K562 (cell line): ENCODE data around the gene GRIK1. TPM values are rescaled to one million over a fixed set of nuclear protein-coding genes. Genes with fewer than 3 reads are reported as not detected.

ENCODE experiments used
- CC2D1A ChIP-seq: fragments of 450-650 bp; IDR thresholded peaks from 2 replicates; pipeline ENCODE4 v1.6.1; 2017; ENCODE audit warnings: mild to moderate bottlenecking
- DMBX1 ChIP-seq: fragments of 250-450 bp; sonication (Bioruptor Pico); IDR thresholded peaks from 2 replicates; pipeline ENCODE4 v1.8.0; 2022; ENCODE audit warnings: inconsistent platforms, mild to moderate bottlenecking, moderate library complexity, borderline replicate concordance
- JUN ChIP-seq, 2 experiments: sonication (generic) in 1 of 2; formaldehyde crosslinking in 1 of 2; IDR thresholded peaks; 2 replicates each; pipeline versions ENCODE4 v1.6.1 to v1.8.0; 2012 to 2022; ENCODE audit warnings: borderline replicate concordance in 2 of 2, mild to moderate bottlenecking in 2 of 2, improper control_type of control experiment in 1 of 2, low read depth in 1 of 2, low read length in 1 of 2, missing genetic modification reagents in 1 of 2
- KDM1A ChIP-seq, 2 experiments: fragments of 450-650 bp; IDR thresholded peaks; 2 replicates each; pipeline ENCODE4 v1.6.1; 2016; ENCODE audit warnings: mild to moderate bottlenecking in 2 of 2
- RBFOX2 ChIP-seq: fragments of 200-400 bp; formaldehyde crosslinking; IDR thresholded peaks from 2 replicates; pipeline ENCODE4 v1.6.1; 2017; ENCODE audit warnings: low read depth, mild to moderate bottlenecking, low read length, moderate library complexity
- RFX7 ChIP-seq: fragments of 250-450 bp; sonication (Bioruptor Pico); IDR thresholded peaks from 2 replicates; pipeline ENCODE4 v1.5.1; 2021; ENCODE audit warnings: mild to moderate bottlenecking
- TRIM24 ChIP-seq, 2 experiments: fragments of 450-650 bp; IDR thresholded peaks; 2 replicates each; pipeline ENCODE4 v1.6.1; 2016
- TSC22D4 ChIP-seq: fragments of 450-650 bp; IDR thresholded peaks from 2 replicates; pipeline ENCODE4 v1.6.1; 2016; ENCODE audit warnings: missing genetic modification characterization, missing biosample characterization, control low read depth
- ZNF583 ChIP-seq: fragments of 250-450 bp; sonication (Bioruptor Pico); IDR thresholded peaks from 2 replicates; pipeline ENCODE4 v1.4.0; 2020
- polyA plus RNA-seq, 8 experiments: library from polyadenylated mRNA; depleted of rRNA in 4 of 8; stranded (reverse) in 5 of 8; unstranded in 3 of 8; fragments of >200 nt; fragmentation: Nextera tagmentation in 2 of 8; fragmentation: Illumina TruSeq in 1 of 8; extraction: Ambion mirVana in 2 of 8; extraction: Trizol in 1 of 8; gene quantifications; 2 replicates each; pipeline versions ENCODE4 v1.2.1 to v1.2.3, GENCODE V29; 2011 to 2014; ENCODE audit warnings: inconsistent platforms in 1 of 8, missing spikeins in 1 of 8
- total RNA-seq, 7 experiments: library from RNA; depleted of rRNA in 6 of 7; stranded (reverse); fragments of >200 nt in 6 of 7; fragmentation: Illumina TruSeq in 2 of 7; extraction: Trizol in 2 of 7; gene quantifications; 2 replicates each; pipeline versions ENCODE4 v1.2.1 to v1.2.3, GENCODE V29; 2011 to 2021; ENCODE audit warnings: low replicate concordance in 1 of 7
- TF ChIP-seq, protein P1 (sequence below): fragments of 250-450 bp; sonication (Bioruptor Pico); IDR thresholded peaks from 2 replicates; pipeline ENCODE4 v1.9.0; 2021; ENCODE audit warnings: mild to moderate bottlenecking
- TF ChIP-seq, protein P2 (sequence below): fragments of 450-650 bp; IDR thresholded peaks from 2 replicates; pipeline ENCODE4 v1.6.1; 2017; ENCODE audit warnings: antibody characterized with exemption, mild to moderate bottlenecking
- TF ChIP-seq, protein P3 (sequence below): fragments of 200-800 bp; sonication (Bioruptor generic); IDR thresholded peaks from 2 replicates; pipeline ENCODE4 v1.6.1; 2017; ENCODE audit warnings: missing genetic modification characterization, missing compliant biosample characterization
- TF ChIP-seq, protein P4 (sequence below): fragments of 450-650 bp; IDR thresholded peaks from 2 replicates; pipeline ENCODE4 v1.6.1; 2016; ENCODE audit warnings: mild to moderate bottlenecking
- TF ChIP-seq, protein P5 (sequence below): fragments of 250-450 bp; sonication (Bioruptor Pico); IDR thresholded peaks from 2 replicates; pipeline ENCODE4 v1.5.0; 2020; ENCODE audit warnings: mild to moderate bottlenecking
- TF ChIP-seq, protein P6 (sequence below), 2 experiments: fragments of 450-650 bp in 1 of 2; sonication (generic) in 1 of 2; formaldehyde crosslinking in 1 of 2; IDR thresholded peaks in 1 of 2; conservative IDR thresholded peaks in 1 of 2; 2 replicates each; pipeline versions ENCODE4 v1.6.1 to v1.8.1; 2016 to 2023; ENCODE audit warnings: mild to moderate bottlenecking in 2 of 2, moderate library complexity in 2 of 2, inconsistent platforms in 1 of 2, missing genetic modification reagents in 1 of 2

GRIK1 gene
- total and polyA plus RNA-seq, 9 of the 15 experiments (the other 6 are each of a cell fraction or from before 2014, with no cell fraction given) = 0.17 to 2.8 (median 0.53) TPM

DNA sequence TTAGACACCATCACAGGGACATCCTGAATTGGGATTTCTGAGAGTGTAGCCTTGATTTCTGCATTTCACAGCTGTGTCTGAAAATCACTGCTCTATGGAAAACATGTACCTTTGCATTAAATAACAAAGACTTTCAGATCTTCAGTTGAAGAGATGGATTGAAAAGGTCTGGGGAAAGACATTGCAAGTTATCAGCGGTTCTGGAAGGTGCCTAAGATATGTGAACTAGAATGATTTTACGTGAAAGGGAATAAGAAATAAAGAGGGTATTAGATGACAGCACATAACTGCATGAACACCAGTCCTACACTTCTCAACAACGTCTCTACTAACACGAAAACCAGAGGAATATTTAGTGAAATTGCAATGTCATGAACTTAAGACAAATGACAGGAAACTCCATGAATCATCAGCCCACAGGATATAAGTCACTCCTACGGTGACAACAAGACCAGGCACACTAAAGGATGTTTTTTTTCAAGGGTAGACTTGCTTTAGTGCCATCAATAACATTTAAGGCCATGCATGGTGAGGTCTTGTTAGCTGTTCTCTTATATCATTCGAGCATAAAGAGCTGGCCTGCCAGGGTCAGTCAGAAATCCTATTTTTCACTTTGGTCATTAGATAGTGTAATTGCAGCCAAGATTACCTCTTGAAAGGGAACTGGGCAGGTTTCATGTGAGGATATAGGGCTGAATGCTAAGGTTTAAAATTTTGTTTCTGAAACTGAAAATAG is 283.1 kb downstream of the GRIK1 start (continued):
- TF ChIP-seq, protein P1, sequence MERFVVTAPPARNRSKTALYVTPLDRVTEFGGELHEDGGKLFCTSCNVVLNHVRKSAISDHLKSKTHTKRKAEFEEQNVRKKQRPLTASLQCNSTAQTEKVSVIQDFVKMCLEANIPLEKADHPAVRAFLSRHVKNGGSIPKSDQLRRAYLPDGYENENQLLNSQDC (CRISPR knock-in tag) = no peak
- TF ChIP-seq JUN (IDR thresholded peaks at IDR 0.05; ENCODE audit: borderline replicate concordance, low read depth, low read length) (peak; percentile 96), JUN (CRISPR knock-in tag; IDR thresholded peaks at IDR 0.05; ENCODE audit: borderline replicate concordance) (no peak), DMBX1 (CRISPR knock-in tag) (peak; percentile 85), RBFOX2 (peak; percentile 71), TSC22D4 (tag) (no peak), CC2D1A (peak; percentile 47; the same call in 1 of the 2 replicates), RFX7 (0 out of 2 replicates have a peak, but pooled peaks have one; percentile 50), ZNF583 (CRISPR knock-in tag) (0 out of 2 replicates have a peak, but pooled peaks have one; percentile 56), KDM1A (IDR thresholded peaks at IDR 0.05) (peak; percentile 71 to 76), TRIM24 (IDR thresholded peaks at IDR 0.05) (peak; percentile 93 to 96)
- TF ChIP-seq, protein P2, sequence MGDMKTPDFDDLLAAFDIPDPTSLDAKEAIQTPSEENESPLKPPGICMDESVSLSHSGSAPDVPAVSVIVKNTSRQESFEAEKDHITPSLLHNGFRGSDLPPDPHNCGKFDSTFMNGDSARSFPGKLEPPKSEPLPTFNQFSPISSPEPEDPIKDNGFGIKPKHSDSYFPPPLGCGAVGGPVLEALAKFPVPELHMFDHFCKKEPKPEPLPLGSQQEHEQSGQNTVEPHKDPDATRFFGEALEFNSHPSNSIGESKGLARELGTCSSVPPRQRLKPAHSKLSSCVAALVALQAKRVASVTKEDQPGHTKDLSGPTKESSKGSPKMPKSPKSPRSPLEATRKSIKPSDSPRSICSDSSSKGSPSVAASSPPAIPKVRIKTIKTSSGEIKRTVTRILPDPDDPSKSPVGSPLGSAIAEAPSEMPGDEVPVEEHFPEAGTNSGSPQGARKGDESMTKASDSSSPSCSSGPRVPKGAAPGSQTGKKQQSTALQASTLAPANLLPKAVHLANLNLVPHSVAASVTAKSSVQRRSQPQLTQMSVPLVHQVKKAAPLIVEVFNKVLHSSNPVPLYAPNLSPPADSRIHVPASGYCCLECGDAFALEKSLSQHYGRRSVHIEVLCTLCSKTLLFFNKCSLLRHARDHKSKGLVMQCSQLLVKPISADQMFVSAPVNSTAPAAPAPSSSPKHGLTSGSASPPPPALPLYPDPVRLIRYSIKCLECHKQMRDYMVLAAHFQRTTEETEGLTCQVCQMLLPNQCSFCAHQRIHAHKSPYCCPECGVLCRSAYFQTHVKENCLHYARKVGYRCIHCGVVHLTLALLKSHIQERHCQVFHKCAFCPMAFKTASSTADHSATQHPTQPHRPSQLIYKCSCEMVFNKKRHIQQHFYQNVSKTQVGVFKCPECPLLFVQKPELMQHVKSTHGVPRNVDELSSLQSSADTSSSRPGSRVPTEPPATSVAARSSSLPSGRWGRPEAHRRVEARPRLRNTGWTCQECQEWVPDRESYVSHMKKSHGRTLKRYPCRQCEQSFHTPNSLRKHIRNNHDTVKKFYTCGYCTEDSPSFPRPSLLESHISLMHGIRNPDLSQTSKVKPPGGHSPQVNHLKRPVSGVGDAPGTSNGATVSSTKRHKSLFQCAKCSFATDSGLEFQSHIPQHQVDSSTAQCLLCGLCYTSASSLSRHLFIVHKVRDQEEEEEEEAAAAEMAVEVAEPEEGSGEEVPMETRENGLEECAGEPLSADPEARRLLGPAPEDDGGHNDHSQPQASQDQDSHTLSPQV = peak; percentile 98
- TF ChIP-seq, protein P3, sequence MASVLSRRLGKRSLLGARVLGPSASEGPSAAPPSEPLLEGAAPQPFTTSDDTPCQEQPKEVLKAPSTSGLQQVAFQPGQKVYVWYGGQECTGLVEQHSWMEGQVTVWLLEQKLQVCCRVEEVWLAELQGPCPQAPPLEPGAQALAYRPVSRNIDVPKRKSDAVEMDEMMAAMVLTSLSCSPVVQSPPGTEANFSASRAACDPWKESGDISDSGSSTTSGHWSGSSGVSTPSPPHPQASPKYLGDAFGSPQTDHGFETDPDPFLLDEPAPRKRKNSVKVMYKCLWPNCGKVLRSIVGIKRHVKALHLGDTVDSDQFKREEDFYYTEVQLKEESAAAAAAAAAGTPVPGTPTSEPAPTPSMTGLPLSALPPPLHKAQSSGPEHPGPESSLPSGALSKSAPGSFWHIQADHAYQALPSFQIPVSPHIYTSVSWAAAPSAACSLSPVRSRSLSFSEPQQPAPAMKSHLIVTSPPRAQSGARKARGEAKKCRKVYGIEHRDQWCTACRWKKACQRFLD (CRISPR knock-in tag) = peak; percentile 91
- TF ChIP-seq, protein P4, sequence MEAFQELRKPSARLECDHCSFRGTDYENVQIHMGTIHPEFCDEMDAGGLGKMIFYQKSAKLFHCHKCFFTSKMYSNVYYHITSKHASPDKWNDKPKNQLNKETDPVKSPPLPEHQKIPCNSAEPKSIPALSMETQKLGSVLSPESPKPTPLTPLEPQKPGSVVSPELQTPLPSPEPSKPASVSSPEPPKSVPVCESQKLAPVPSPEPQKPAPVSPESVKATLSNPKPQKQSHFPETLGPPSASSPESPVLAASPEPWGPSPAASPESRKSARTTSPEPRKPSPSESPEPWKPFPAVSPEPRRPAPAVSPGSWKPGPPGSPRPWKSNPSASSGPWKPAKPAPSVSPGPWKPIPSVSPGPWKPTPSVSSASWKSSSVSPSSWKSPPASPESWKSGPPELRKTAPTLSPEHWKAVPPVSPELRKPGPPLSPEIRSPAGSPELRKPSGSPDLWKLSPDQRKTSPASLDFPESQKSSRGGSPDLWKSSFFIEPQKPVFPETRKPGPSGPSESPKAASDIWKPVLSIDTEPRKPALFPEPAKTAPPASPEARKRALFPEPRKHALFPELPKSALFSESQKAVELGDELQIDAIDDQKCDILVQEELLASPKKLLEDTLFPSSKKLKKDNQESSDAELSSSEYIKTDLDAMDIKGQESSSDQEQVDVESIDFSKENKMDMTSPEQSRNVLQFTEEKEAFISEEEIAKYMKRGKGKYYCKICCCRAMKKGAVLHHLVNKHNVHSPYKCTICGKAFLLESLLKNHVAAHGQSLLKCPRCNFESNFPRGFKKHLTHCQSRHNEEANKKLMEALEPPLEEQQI = peak; percentile 75
- TF ChIP-seq, protein P5, sequence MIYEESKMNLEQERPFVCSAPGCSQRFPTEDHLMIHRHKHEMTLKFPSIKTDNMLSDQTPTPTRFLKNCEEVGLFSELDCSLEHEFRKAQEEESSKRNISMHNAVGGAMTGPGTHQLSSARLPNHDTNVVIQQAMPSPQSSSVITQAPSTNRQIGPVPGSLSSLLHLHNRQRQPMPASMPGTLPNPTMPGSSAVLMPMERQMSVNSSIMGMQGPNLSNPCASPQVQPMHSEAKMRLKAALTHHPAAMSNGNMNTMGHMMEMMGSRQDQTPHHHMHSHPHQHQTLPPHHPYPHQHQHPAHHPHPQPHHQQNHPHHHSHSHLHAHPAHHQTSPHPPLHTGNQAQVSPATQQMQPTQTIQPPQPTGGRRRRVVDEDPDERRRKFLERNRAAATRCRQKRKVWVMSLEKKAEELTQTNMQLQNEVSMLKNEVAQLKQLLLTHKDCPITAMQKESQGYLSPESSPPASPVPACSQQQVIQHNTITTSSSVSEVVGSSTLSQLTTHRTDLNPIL (CRISPR knock-in tag) = peak; percentile 67; the same call in 1 of the 2 replicates
- TF ChIP-seq, protein P6, sequence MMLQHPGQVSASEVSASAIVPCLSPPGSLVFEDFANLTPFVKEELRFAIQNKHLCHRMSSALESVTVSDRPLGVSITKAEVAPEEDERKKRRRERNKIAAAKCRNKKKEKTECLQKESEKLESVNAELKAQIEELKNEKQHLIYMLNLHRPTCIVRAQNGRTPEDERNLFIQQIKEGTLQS (IDR thresholded peaks at IDR 0.05) = peak; percentile 96
- TF ChIP-seq, protein P6 (CRISPR knock-in tag; conservative IDR thresholded peaks at IDR 0.05) = no peak
